ENCODE measurements around the gene CD34.

DNA sequence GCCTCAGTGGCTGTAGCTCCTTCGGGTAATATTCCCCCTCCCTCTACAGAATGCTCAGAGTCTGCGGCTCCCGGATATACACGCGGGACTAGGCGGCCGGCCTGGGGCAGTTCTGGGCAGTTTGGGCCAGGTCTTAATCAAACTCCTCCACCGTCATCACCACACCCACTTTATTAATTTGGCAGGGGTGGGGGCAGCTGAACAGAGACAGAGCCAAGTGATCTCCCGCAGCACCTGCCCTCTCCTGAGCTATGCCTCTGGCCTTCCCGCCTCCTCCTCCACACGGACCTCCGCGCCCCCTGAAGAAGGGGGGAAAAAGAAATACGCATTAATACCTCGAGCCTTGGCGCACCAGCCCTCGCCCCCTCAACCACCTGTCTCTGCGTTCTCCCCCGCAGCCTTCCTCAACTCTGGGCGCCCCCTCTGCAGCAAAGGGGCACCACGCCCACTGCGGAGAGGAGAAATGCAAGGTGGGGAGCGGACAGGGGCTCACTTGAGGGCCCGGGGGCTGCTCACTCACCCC is 42.6 kb downstream of the CD34 start:
- TF ChIP-seq, protein P1, sequence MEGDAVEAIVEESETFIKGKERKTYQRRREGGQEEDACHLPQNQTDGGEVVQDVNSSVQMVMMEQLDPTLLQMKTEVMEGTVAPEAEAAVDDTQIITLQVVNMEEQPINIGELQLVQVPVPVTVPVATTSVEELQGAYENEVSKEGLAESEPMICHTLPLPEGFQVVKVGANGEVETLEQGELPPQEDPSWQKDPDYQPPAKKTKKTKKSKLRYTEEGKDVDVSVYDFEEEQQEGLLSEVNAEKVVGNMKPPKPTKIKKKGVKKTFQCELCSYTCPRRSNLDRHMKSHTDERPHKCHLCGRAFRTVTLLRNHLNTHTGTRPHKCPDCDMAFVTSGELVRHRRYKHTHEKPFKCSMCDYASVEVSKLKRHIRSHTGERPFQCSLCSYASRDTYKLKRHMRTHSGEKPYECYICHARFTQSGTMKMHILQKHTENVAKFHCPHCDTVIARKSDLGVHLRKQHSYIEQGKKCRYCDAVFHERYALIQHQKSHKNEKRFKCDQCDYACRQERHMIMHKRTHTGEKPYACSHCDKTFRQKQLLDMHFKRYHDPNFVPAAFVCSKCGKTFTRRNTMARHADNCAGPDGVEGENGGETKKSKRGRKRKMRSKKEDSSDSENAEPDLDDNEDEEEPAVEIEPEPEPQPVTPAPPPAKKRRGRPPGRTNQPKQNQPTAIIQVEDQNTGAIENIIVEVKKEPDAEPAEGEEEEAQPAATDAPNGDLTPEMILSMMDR (IDR thresholded peaks at IDR 0.05), result no peak
- TF ChIP-seq POLR2A (IDR thresholded peaks at IDR 0.05), result no peak

Data from right lobe of liver (tissue), 4 donors.